GM18868 (cell line): ENCODE measurements around the gene AIPL1.

ENCODE experiments used
- ATAC-seq: cut with Tn5 transposase; IDR thresholded peaks from one replicate; pipeline ENCODE4 v1.9.1; 2021; ENCODE audit warnings: mild to moderate bottlenecking, moderate library complexity; ENCODE audit not compliant: unreplicated experiment

AIPL1 gene

DNA sequence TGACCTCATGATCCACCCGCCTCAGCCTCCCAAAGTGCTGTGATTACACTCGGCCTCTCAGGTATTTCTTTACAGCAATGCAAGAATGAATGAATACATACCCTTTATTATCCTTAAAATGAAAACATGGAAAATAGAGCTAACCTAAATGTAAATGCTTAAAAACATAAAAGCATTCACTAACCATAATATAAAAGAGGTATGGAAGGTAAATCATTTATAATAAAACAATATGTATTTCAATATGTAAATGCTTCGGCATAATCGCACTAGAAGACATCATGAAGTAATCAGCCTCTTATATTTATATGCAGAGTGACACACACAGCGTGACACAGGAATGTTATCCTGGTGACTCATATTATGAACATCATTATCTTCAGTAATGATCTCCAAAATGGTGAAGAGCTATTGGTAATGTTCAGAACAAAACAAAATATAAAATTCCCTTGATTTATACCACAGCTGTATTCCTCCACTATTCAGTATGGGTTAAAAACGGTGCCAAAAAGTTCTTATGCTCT lies 53.9 kb downstream of the AIPL1 start:
- no peak for ATAC-seq

- ATAC-seq, result no peak
These were observed 57.0 kb downstream of the AIPL1 start for GRCh38 chr17:6377906-6378305.

- no peak for ATAC-seq
These were observed 58.0 kb downstream of the AIPL1 start for GRCh38 chr17:6376931-6377361.

GRCh38 chr17:6374761-6375312 lies 60.1 kb downstream of the AIPL1 start:
- ATAC-seq, result no peak

DNA sequence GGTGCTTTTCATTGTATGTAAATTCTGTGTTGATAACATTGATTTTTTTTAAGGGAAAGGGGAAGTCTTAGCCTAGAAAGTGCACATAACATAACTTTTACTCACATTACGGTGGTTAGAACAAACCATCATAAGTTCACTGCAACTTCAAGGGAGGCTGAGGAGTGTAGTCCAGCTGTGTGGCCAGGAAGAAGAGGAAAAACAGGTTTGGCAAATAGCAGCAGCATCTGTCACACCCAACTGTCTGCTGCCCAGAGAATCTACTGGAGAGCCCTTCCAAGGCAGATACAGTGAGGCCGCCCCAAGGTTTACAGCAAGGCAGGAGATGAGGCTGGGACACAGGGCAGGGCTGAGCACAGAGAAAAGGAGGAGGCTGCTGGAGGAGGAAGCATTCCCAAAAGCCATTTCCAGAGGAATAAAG lies 60.6 kb downstream of the AIPL1 start:
- no peak for ATAC-seq
